Liver (tissue), 3 donors: Measurements from ENCODE around the gene CUX1.

ENCODE experiments used
- ATF3 ChIP-seq: IDR thresholded peaks from 2 replicates; pipeline ENCODE4 v1.6.1; 2016; ENCODE audit warnings: antibody characterized with exemption
- CTCF ChIP-seq: fragments of 150-350 bp; IDR thresholded peaks from 2 replicates; pipeline ENCODE4 v1.5.1; 2017; ENCODE audit warnings: improper control_type of control experiment, low read depth, low read length; ENCODE audit not compliant: missing input control
- GABPA ChIP-seq, 2 donors: IDR thresholded peaks in 1 of 2; conservative IDR thresholded peaks in 1 of 2; 2 replicates each; pipeline ENCODE4 v1.6.1; 2016; ENCODE audit warnings: antibody characterized with exemption in 2 of 2, mild to moderate bottlenecking in 1 of 2, moderate library complexity in 1 of 2
- JUND ChIP-seq, 2 donors: IDR thresholded peaks; 2 replicates each; pipeline ENCODE4 v1.6.1; 2016; ENCODE audit warnings: antibody characterized with exemption in 2 of 2
- RAD21 ChIP-seq, 2 donors: IDR thresholded peaks; 2 replicates each; pipeline ENCODE4 v1.6.1; 2016; ENCODE audit warnings: antibody characterized with exemption in 2 of 2, mild to moderate bottlenecking in 2 of 2
- TAF1 ChIP-seq: conservative IDR thresholded peaks from 2 replicates; pipeline ENCODE4 v1.6.1; 2016; ENCODE audit warnings: antibody characterized with exemption, mild to moderate bottlenecking
- YY1 ChIP-seq: IDR thresholded peaks from 2 replicates; pipeline ENCODE4 v1.6.1; 2016; ENCODE audit warnings: antibody characterized with exemption, mild to moderate bottlenecking
- donor health status: healthy.
- donor health status: healthy.

GRCh38 chr7:102306916-102307677 lies 489.7 kb downstream of the CUX1 start:
- TF ChIP-seq CTCF (no peak), TAF1 (no peak), RAD21 (IDR thresholded peaks at IDR 0.05) (no peak), GABPA (IDR thresholded peaks at IDR 0.05 in 1 of 2, conservative IDR thresholded peaks at IDR 0.05 in 1 of 2) (no peak), JUND (IDR thresholded peaks at IDR 0.05) (no peak), ATF3 (no peak), YY1 (no peak)
